Measurements from ENCODE around the gene MBP. TPM values are rescaled to one million over a fixed set of nuclear protein-coding genes. Genes with fewer than 3 reads are reported as not detected.

Gene MBP
- total RNA-seq, 4 donors from 2014 or later, result 45.0 to 60.0 (median 51.9) TPM

- TF ChIP-seq POLR2A (IDR thresholded peaks at IDR 0.05), result no peak
- TF ChIP-seq CTCF (IDR thresholded peaks at IDR 0.05), result no peak
- no peak overlapping the region for H3K4me3 ChIP-seq (ENCODE audit: low read depth, poor library complexity, severe bottlenecking)
- 15 to 37% methylated on average over 32 to 40 of the region's 55 CpGs for WGBS, 2 donors
- DNase-seq (ENCODE audit: low spot score in 2 of 2), result peak in 1 of 2 donors; percentile 92
- intact Hi-C loops (cut with DNase I; ENCODE audit: low total_unique reads), result no loop called here
Measured at GRCh38 chr18:77087393-77088141, 45.0 kb downstream of the MBP start.

GRCh38 chr18:77086656-77087392 is 45.8 kb downstream of the MBP start:
- DNase-seq (ENCODE audit: low spot score in 2 of 2), result peak in 1 of 2 donors; percentile 84
- intact Hi-C loops (cut with DNase I; ENCODE audit: low total_unique reads), result no loop called here
- TF ChIP-seq POLR2A (IDR thresholded peaks at IDR 0.05), result no peak
- TF ChIP-seq CTCF (IDR thresholded peaks at IDR 0.05), result no peak
- WGBS, 2 donors, result 10 to 18% methylated on average over 25 of the region's 25 CpGs
- no peak overlapping the region for H3K4me3 ChIP-seq (ENCODE audit: low read depth, poor library complexity, severe bottlenecking)

GRCh38 chr18:77086034-77086433 is 46.5 kb downstream of the MBP start:
- DNase-seq (ENCODE audit: low spot score in 2 of 2), result peak in 1 of 2 donors; percentile 7
- WGBS, 2 donors, result 17 to 23% methylated on average over 3 of the region's 3 CpGs
- intact Hi-C loops (cut with DNase I; ENCODE audit: low total_unique reads), result no loop called here
- no peak overlapping the region for H3K4me3 ChIP-seq (ENCODE audit: low read depth, poor library complexity, severe bottlenecking)
- TF ChIP-seq CTCF (IDR thresholded peaks at IDR 0.05) (no peak), POLR2A (IDR thresholded peaks at IDR 0.05) (no peak)

GRCh38 chr18:77084688-77085035 is 47.9 kb downstream of the MBP start:
- intact Hi-C loops (cut with DNase I; ENCODE audit: low total_unique reads), result no loop called here
- DNase-seq (ENCODE audit: low spot score in 2 of 2), result no peak
- TF ChIP-seq CTCF (IDR thresholded peaks at IDR 0.05), result no peak
- no peak for TF ChIP-seq POLR2A (IDR thresholded peaks at IDR 0.05)
- H3K4me3 ChIP-seq (ENCODE audit: low read depth, poor library complexity, severe bottlenecking), result no peak overlapping the region
- 21 to 42% methylated on average over 1 of the region's 1 CpG for WGBS, 2 donors

- WGBS, 2 donors, result 94 to 97% methylated on average over 9 of the region's 9 CpGs
- TF ChIP-seq CTCF (IDR thresholded peaks at IDR 0.05) (no peak), POLR2A (IDR thresholded peaks at IDR 0.05) (no peak)
- intact Hi-C loops (cut with DNase I; ENCODE audit: low total_unique reads), result no loop called here
- H3K4me3 ChIP-seq (ENCODE audit: low read depth, poor library complexity, severe bottlenecking), result no peak overlapping the region
- peak in 1 of 2 donors; percentile 37 for DNase-seq (ENCODE audit: low spot score in 2 of 2)
Measured at GRCh38 chr18:77082316-77082955, 50.1 kb downstream of the MBP start.

Data from lower leg skin (tissue), 4 donors.